ENCODE measurements around the gene ZSWIM6. TPM values are rescaled to one million over a fixed set of nuclear protein-coding genes. Genes with fewer than 3 reads are reported as not detected.

ZSWIM6 gene
- total and polyA plus RNA-seq, 4 donors, result 14.5 to 32.2 (median 30.3) TPM

DNA sequence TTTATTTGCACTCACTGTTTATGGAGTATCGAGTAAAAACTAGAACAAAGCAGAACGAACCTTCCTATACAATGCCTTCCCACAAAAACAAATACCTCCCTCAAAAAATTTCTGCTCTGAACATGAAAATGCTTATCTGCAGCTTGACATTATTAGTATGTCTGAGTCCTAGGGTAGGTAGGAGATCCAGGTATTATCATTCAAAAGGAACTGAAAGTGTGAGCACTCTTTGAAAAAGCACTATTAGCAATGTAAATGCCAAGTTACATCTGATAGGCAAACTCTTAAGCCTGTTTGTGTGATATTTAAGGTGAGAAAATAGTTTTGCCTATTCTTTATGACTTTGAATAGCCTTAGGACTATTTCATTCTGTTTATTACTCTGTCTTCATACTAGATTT is 47.6 kb downstream of the ZSWIM6 start:
- WGBS (ENCODE audit: insufficient coverage), result no CpG with 5 or more reads among the region's 2 CpGs
- H3K27me3 ChIP-seq (ENCODE audit: control insufficient read depth, insufficient read depth, low read length), result no peaks in the 10 kb centered on the region
- H3K4me1 ChIP-seq (ENCODE audit: control insufficient read depth, insufficient read depth, low read length), result peaks cover 11% of the 10 kb centered on the region
- no peaks in the 10 kb centered on the region for H3K9me3 ChIP-seq (ENCODE audit: control insufficient read depth, insufficient read depth, low read length)
- H3K27ac ChIP-seq (ENCODE audit: low read depth, low read length), result no peak overlapping the region
- no peak for DNase-seq (ENCODE audit: low read depth in 4 of 6, low spot score in 6 of 6)
- H3K4me3 ChIP-seq (ENCODE audit: low read depth, low read length), result no peak overlapping the region
- H3K36me3 ChIP-seq (ENCODE audit: control insufficient read depth, insufficient read depth, low read length), result no peaks in the 10 kb centered on the region

DNA sequence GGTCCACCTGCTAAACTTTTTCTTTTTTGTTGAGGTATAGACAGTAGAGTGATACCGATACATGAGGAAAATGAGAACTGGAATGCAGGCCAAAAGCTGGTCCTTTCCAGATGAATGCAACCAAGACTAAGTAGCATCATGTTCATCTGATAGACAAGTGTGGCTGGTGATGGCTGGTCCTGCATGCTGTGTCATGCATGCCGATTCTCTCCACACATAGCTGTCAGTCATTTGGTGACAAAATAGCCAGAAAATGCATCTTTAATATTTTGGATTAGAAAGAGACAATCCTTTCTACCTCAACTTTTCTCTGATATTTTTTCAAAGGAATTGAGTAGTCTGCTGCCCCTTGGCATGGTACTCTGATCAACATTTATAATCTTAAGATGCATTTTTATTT is 49.9 kb downstream of the ZSWIM6 start:
- Histone ChIP-seq H3K4me1 (ENCODE audit: control insufficient read depth, insufficient read depth, low read length) (peaks cover 14% of the 10 kb centered on the region), H3K4me3 (ENCODE audit: low read depth, low read length) (no peak overlapping the region), H3K27me3 (ENCODE audit: control insufficient read depth, insufficient read depth, low read length) (no peaks in the 10 kb centered on the region), H3K27ac (ENCODE audit: low read depth, low read length) (no peak overlapping the region), H3K36me3 (ENCODE audit: control insufficient read depth, insufficient read depth, low read length) (no peaks in the 10 kb centered on the region), H3K9me3 (ENCODE audit: control insufficient read depth, insufficient read depth, low read length) (no peaks in the 10 kb centered on the region)
- 60% methylated on average over 1 of the region's 2 CpGs for WGBS (ENCODE audit: insufficient coverage)
- DNase-seq (ENCODE audit: low read depth in 4 of 6, low spot score in 6 of 6), result no peak

GRCh38 chr5:61385627-61386026 is 53.6 kb downstream of the ZSWIM6 start:
- Histone ChIP-seq H3K27me3 (ENCODE audit: control insufficient read depth, insufficient read depth, low read length) (no peaks in the 10 kb centered on the region), H3K9me3 (ENCODE audit: control insufficient read depth, insufficient read depth, low read length) (no peaks in the 10 kb centered on the region), H3K36me3 (ENCODE audit: control insufficient read depth, insufficient read depth, low read length) (no peaks in the 10 kb centered on the region), H3K4me3 (ENCODE audit: low read depth, low read length) (no peak overlapping the region), H3K27ac (ENCODE audit: low read depth, low read length) (no peak overlapping the region), H3K4me1 (ENCODE audit: control insufficient read depth, insufficient read depth, low read length) (peaks cover 9% of the 10 kb centered on the region)
- WGBS (ENCODE audit: insufficient coverage), result 75% methylated on average over 1 of the region's 3 CpGs
- no peak for DNase-seq (ENCODE audit: low read depth in 4 of 6, low spot score in 6 of 6)

- no peak overlapping the region for H3K27ac ChIP-seq (ENCODE audit: low read depth, low read length)
- H3K4me1 ChIP-seq (ENCODE audit: control insufficient read depth, insufficient read depth, low read length), result peaks cover 3% of the 10 kb centered on the region
- no peaks in the 10 kb centered on the region for H3K27me3 ChIP-seq (ENCODE audit: control insufficient read depth, insufficient read depth, low read length)
- no peak for DNase-seq (ENCODE audit: low read depth in 4 of 6, low spot score in 6 of 6)
- peaks cover 2% of the 10 kb centered on the region for H3K36me3 ChIP-seq (ENCODE audit: control insufficient read depth, insufficient read depth, low read length)
- WGBS (ENCODE audit: insufficient coverage), result 17% methylated on average over 1 of the region's 2 CpGs
- H3K4me3 ChIP-seq (ENCODE audit: low read depth, low read length), result no peak overlapping the region
- H3K9me3 ChIP-seq (ENCODE audit: control insufficient read depth, insufficient read depth, low read length), result no peaks in the 10 kb centered on the region
These were observed 54.2 kb downstream of the ZSWIM6 start for GRCh38 chr5:61386045-61386800.

GRCh38 chr5:61389609-61390008 is 57.6 kb downstream of the ZSWIM6 start:
- peaks cover 7% of the 10 kb centered on the region for H3K4me1 ChIP-seq (ENCODE audit: control insufficient read depth, insufficient read depth, low read length)
- no peaks in the 10 kb centered on the region for H3K27me3 ChIP-seq (ENCODE audit: control insufficient read depth, insufficient read depth, low read length)
- peaks cover 3% of the 10 kb centered on the region for H3K36me3 ChIP-seq (ENCODE audit: control insufficient read depth, insufficient read depth, low read length)
- no peak for DNase-seq (ENCODE audit: low read depth in 4 of 6, low spot score in 6 of 6)
- 89% methylated on average over 3 of the region's 3 CpGs for WGBS (ENCODE audit: insufficient coverage)
- H3K4me3 ChIP-seq (ENCODE audit: low read depth, low read length), result no peak overlapping the region
- H3K9me3 ChIP-seq (ENCODE audit: control insufficient read depth, insufficient read depth, low read length), result no peaks in the 10 kb centered on the region
- no peak overlapping the region for H3K27ac ChIP-seq (ENCODE audit: low read depth, low read length)

DNA sequence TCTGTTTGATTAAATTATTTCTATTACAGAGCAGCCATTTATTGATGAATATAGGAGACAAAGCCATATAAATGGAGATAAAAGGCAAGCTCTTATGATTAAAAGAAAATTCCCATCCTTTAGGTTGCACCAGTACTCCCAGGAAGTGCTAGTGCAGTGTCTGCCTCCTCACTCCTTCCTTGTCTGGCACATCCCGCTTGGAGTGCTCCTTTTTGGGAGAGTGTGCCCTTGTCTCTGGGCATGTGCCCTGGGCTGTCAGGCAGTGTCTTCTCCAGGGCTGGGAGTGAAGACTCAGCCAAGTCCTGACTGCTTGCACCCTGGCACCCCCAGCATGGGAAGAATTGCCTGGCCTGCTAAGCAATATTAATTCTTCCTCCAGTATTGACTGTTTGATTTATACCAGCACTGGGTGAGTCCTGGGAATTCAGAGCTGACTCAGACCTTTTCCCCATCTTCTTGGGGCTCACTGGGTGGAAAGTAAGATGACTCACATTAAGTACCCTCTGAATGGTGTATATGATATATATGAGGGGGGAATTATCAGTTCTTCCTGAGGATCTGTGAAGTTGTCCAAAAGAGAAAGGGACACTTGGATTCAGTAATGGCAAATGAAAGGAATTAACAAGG is 62.1 kb downstream of the ZSWIM6 start:
- no peak for DNase-seq (ENCODE audit: low read depth in 4 of 6, low spot score in 6 of 6)
- no peak overlapping the region for H3K27ac ChIP-seq (ENCODE audit: low read depth, low read length)
- peaks cover 3% of the 10 kb centered on the region for H3K36me3 ChIP-seq (ENCODE audit: control insufficient read depth, insufficient read depth, low read length)
- 86% methylated on average over 1 of the region's 1 CpG for WGBS (ENCODE audit: insufficient coverage)
- H3K27me3 ChIP-seq (ENCODE audit: control insufficient read depth, insufficient read depth, low read length), result no peaks in the 10 kb centered on the region
- H3K9me3 ChIP-seq (ENCODE audit: control insufficient read depth, insufficient read depth, low read length), result no peaks in the 10 kb centered on the region
- no peak overlapping the region for H3K4me3 ChIP-seq (ENCODE audit: low read depth, low read length)
- H3K4me1 ChIP-seq (ENCODE audit: control insufficient read depth, insufficient read depth, low read length), result peaks cover 3% of the 10 kb centered on the region

DNA sequence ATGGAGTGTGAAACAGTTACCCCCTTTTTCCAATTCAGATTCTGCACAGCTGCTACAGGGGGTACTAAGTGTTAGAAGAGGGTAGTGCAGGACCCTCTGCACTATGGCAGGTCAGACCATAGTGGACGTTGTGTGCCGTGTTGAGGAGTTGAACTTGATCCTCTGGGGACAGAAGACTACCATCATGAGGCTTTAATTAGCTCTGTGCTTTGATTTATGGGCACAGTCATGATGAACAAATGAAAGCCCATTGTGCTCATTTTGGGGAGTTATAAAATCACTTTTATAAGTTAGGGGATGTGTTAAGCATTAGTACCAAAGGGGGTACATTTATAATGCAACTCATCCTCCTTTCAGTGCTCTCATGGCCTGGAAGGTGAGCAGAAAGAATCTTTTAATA is 62.7 kb downstream of the ZSWIM6 start:
- Histone ChIP-seq H3K36me3 (ENCODE audit: control insufficient read depth, insufficient read depth, low read length) (peaks cover 3% of the 10 kb centered on the region), H3K27ac (ENCODE audit: low read depth, low read length) (no peak overlapping the region), H3K27me3 (ENCODE audit: control insufficient read depth, insufficient read depth, low read length) (no peaks in the 10 kb centered on the region), H3K4me1 (ENCODE audit: control insufficient read depth, insufficient read depth, low read length) (peaks cover 3% of the 10 kb centered on the region), H3K9me3 (ENCODE audit: control insufficient read depth, insufficient read depth, low read length) (no peaks in the 10 kb centered on the region), H3K4me3 (ENCODE audit: low read depth, low read length) (no peak overlapping the region)
- 70% methylated on average over 2 of the region's 2 CpGs for WGBS (ENCODE audit: insufficient coverage)
- no peak for DNase-seq (ENCODE audit: low read depth in 4 of 6, low spot score in 6 of 6)

DNA sequence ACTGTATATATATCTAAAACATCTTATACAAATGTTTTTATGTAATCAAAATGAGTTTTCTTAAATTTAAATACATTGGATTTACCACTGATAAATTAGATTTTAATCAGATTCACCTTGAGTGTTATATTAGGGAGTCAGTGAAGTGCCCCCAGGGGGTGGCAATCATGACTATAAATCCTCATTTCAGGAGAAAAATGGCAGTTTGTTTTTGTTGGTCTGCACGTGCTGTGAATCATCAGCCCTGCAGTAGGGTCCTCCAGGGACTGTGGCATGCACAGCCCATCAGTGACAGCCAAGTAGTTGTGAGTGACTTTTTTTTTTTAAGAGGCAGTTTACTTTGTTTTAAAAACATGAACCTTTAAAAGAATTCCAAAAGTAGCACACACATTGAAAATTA is 65.2 kb downstream of the ZSWIM6 start:
- no CpG with 5 or more reads among the region's 1 CpG for WGBS (ENCODE audit: insufficient coverage)
- Histone ChIP-seq H3K4me1 (ENCODE audit: control insufficient read depth, insufficient read depth, low read length) (peaks cover 3% of the 10 kb centered on the region), H3K4me3 (ENCODE audit: low read depth, low read length) (no peak overlapping the region), H3K27ac (ENCODE audit: low read depth, low read length) (no peak overlapping the region), H3K36me3 (ENCODE audit: control insufficient read depth, insufficient read depth, low read length) (no peaks in the 10 kb centered on the region), H3K9me3 (ENCODE audit: control insufficient read depth, insufficient read depth, low read length) (no peaks in the 10 kb centered on the region), H3K27me3 (ENCODE audit: control insufficient read depth, insufficient read depth, low read length) (no peaks in the 10 kb centered on the region)
- DNase-seq (ENCODE audit: low read depth in 4 of 6, low spot score in 6 of 6), result no peak

- 70% methylated on average over 1 of the region's 2 CpGs for WGBS (ENCODE audit: insufficient coverage)
- H3K27me3 ChIP-seq (ENCODE audit: control insufficient read depth, insufficient read depth, low read length), result no peaks in the 10 kb centered on the region
These were observed 65.9 kb downstream of the ZSWIM6 start for GRCh38 chr5:61397937-61398336.

GRCh38 chr5:61398440-61398839 is 66.4 kb downstream of the ZSWIM6 start:
- Histone ChIP-seq H3K9me3 (ENCODE audit: control insufficient read depth, insufficient read depth, low read length) (no peaks in the 10 kb centered on the region), H3K36me3 (ENCODE audit: control insufficient read depth, insufficient read depth, low read length) (no peaks in the 10 kb centered on the region), H3K27me3 (ENCODE audit: control insufficient read depth, insufficient read depth, low read length) (no peaks in the 10 kb centered on the region), H3K27ac (ENCODE audit: low read depth, low read length) (no peak overlapping the region), H3K4me3 (ENCODE audit: low read depth, low read length) (no peak overlapping the region), H3K4me1 (ENCODE audit: control insufficient read depth, insufficient read depth, low read length) (peaks cover 3% of the 10 kb centered on the region)
- DNase-seq (ENCODE audit: low read depth in 4 of 6, low spot score in 6 of 6), result no peak
- 83% methylated on average over 1 of the region's 4 CpGs for WGBS (ENCODE audit: insufficient coverage)

More at GRCh38 chr5:61397937-61398336, 65.9 kb downstream of the ZSWIM6 start:
- no peak for DNase-seq (ENCODE audit: low read depth in 4 of 6, low spot score in 6 of 6)
- no peak overlapping the region for H3K4me3 ChIP-seq (ENCODE audit: low read depth, low read length)
- H3K4me1 ChIP-seq (ENCODE audit: control insufficient read depth, insufficient read depth, low read length), result peaks cover 3% of the 10 kb centered on the region
- H3K27ac ChIP-seq (ENCODE audit: low read depth, low read length), result no peak overlapping the region
- no peaks in the 10 kb centered on the region for H3K36me3 ChIP-seq (ENCODE audit: control insufficient read depth, insufficient read depth, low read length)
- H3K9me3 ChIP-seq (ENCODE audit: control insufficient read depth, insufficient read depth, low read length), result no peaks in the 10 kb centered on the region
